ENCODE measurements around the gene RCCD1.
"Not testable (repeated sequence)": the region's sequence is repeated elsewhere in the genome, so short reads cannot be mapped to it uniquely, and the experiment has no call there.

Gene RCCD1

GRCh38 chr15:90918034-90918788 lies 36.5 kb upstream of the RCCD1 start:
- no peak for DNase-seq (ENCODE audit: low read depth)

- no peak for DNase-seq (ENCODE audit: low read depth)
Observed at GRCh38 chr15:90918835-90919234, 35.8 kb upstream of the RCCD1 start.

- DNase-seq (ENCODE audit: low read depth) = no peak
Observed at GRCh38 chr15:90921887-90922286, 32.8 kb upstream of the RCCD1 start.

GRCh38 chr15:90922712-90923322 lies 31.9 kb upstream of the RCCD1 start:
- DNase-seq (ENCODE audit: low read depth) = not testable (repeated sequence)

GRCh38 chr15:90924375-90924774 lies 30.3 kb upstream of the RCCD1 start:
- no peak for DNase-seq (ENCODE audit: low read depth)

- DNase-seq (ENCODE audit: low read depth) = not testable (repeated sequence)
Observed at GRCh38 chr15:90926766-90927165, 27.9 kb upstream of the RCCD1 start.

GRCh38 chr15:90928106-90928505 lies 26.6 kb upstream of the RCCD1 start:
- DNase-seq (ENCODE audit: low read depth) = not testable (repeated sequence)

- DNase-seq (ENCODE audit: low read depth) = no peak
Observed at GRCh38 chr15:90929246-90930019, 25.3 kb upstream of the RCCD1 start.

GRCh38 chr15:90930861-90931574 lies 23.7 kb upstream of the RCCD1 start:
- DNase-seq (ENCODE audit: low read depth) = no peak

- DNase-seq (ENCODE audit: low read depth) = no peak
Observed at GRCh38 chr15:90931575-90931827, 23.2 kb upstream of the RCCD1 start.

GRCh38 chr15:90931828-90932659 lies 22.6 kb upstream of the RCCD1 start, which contains the start of gene HDDC3:
HDDC3 (minus strand) TSS chr15:90932549; CDS start chr15:90932540, 9 bp downstream.
- peak; percentile 93 for DNase-seq (ENCODE audit: low read depth)

- no peak for DNase-seq (ENCODE audit: low read depth)
Observed at GRCh38 chr15:90932660-90932991, 22.1 kb upstream of the RCCD1 start.

- no peak for DNase-seq (ENCODE audit: low read depth)
Observed at GRCh38 chr15:90933301-90933700, 21.4 kb upstream of the RCCD1 start.

GRCh38 chr15:90934256-90934948 lies 20.3 kb upstream of the RCCD1 start:
- peak; percentile 57 for DNase-seq (ENCODE audit: low read depth)

- peak; percentile 91 for DNase-seq (ENCODE audit: low read depth)
Observed at GRCh38 chr15:90934949-90935751, 19.5 kb upstream of the RCCD1 start, which contains the start of gene UNC45A. UNC45A (plus strand) TSS chr15:90935285; CDS start chr15:90935325, 40 bp downstream.

- no peak for DNase-seq (ENCODE audit: low read depth)
Observed at GRCh38 chr15:90936823-90937222, 17.9 kb upstream of the RCCD1 start.

- no peak for DNase-seq (ENCODE audit: low read depth)
Observed at GRCh38 chr15:90938261-90938660, 16.4 kb upstream of the RCCD1 start.

GRCh38 chr15:90939756-90940155 lies 14.9 kb upstream of the RCCD1 start:
- DNase-seq (ENCODE audit: low read depth) = no peak

- no peak for DNase-seq (ENCODE audit: low read depth)
Observed at GRCh38 chr15:90941038-90941437, 13.6 kb upstream of the RCCD1 start.

All from stimulated activated CD8-positive, alpha-beta memory T cell treated with anti-CD3 and anti-CD28 coated beads, Interleukin-15, amount 100 ng/mL, for 24 hours (primary cell).